Measurements from ENCODE around the gene TRAIP. TPM values are rescaled to one million over a fixed set of nuclear protein-coding genes. Genes with fewer than 3 reads are reported as not detected.

TRAIP gene
- total RNA-seq, 1 donor from 2014 or later: 16.2 TPM

DNA sequence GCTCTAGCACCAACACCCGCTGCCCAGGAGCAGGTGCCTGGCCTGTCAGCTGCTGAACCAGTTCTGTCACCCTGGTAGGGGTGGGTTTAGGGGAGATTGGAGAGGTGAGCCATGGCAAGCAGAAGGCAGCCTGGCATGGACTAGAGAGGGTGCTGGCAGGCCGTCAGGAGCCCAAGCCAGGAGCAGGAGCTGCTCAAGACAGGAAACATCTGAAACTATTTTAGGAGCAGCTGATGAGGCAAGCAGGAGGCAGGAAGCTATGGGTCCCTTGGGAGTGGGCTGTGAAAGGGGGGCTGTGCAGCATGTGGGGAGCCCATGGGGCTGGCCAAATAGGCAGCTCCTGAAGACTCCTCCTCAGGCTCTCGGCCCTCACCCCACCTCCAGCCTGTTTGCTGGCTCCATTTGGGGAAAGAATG, 51.0 kb downstream of the TRAIP start:
- Mint-ChIP-seq H3K4me3 (ENCODE audit: low read depth) (no peak overlapping the region), H3K36me3 (ENCODE audit: insufficient read depth) (no peaks in the 10 kb centered on the region), H3K27me3 (peaks cover 42% of the 10 kb centered on the region), H3K4me1 (ENCODE audit: low read depth) (peaks cover 10% of the 10 kb centered on the region), H3K9me3 (ENCODE audit: low read depth) (no peaks in the 10 kb centered on the region), H3K27ac (no peak overlapping the region)
- TF ChIP-seq CTCF (IDR thresholded peaks at IDR 0.05; ENCODE audit: unreplicated experiment): no peak
- DNase-seq (ENCODE audit: low spot score, unreplicated experiment): no peak

DNA sequence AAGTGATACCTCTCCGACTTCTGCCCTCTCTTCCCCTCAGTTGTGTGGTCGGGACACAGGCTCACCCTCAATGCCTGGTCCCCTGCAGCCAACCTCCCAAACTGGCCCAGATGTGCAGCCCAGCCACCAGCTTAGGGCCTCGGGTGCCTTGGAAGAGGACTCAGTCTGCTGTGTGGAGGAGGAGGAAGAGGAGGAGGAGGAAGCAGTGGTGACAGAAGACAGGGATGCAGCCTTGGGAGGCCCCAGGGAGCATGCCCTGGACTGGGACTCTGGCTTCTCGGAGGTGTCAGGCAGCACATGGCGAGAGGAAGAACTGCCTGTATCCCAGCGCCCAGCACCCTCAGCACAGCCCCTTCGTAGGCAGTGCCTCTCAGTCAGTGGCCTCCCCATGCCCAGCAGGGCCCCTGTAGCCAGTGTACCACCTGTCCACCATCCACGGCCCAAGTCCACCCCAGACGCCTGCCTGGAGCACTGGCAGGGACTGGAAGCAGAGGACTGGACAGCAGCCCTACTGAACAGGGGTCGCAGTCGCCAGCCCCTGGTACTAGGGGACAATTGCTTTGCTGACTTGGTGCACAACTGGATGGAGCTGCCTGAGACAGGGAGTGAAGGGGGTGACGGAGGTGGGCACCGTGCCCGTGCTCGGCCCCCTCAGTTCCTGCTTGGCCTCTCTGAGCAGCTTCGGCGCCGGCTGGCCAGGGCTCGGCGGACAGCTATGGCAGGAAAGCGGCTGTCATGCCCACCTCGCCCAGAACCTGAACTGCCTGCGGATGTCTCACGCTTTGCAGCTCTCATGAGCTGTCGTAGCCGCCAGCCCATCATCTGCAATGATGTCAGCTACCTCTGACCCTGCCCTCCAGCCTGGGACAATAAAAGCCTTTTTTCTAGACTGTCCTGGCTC, 52.0 kb downstream of the TRAIP start:
- Mint-ChIP-seq H3K9me3 (ENCODE audit: low read depth) (no peaks in the 10 kb centered on the region), H3K27me3 (peaks cover 42% of the 10 kb centered on the region), H3K4me3 (ENCODE audit: low read depth) (no peak overlapping the region), H3K27ac (no peak overlapping the region), H3K4me1 (ENCODE audit: low read depth) (peaks cover 10% of the 10 kb centered on the region), H3K36me3 (ENCODE audit: insufficient read depth) (no peaks in the 10 kb centered on the region)
- no peak for TF ChIP-seq CTCF (IDR thresholded peaks at IDR 0.05; ENCODE audit: unreplicated experiment)
- DNase-seq (ENCODE audit: low spot score, unreplicated experiment): no peak

- Mint-ChIP-seq H3K27me3 (peaks cover 42% of the 10 kb centered on the region), H3K9me3 (ENCODE audit: low read depth) (no peaks in the 10 kb centered on the region), H3K36me3 (ENCODE audit: insufficient read depth) (no peaks in the 10 kb centered on the region), H3K4me3 (ENCODE audit: low read depth) (peak overlapping the region; percentile 59), H3K27ac (no peak overlapping the region), H3K4me1 (ENCODE audit: low read depth) (peaks cover 10% of the 10 kb centered on the region)
- DNase-seq (ENCODE audit: low spot score, unreplicated experiment): no peak
- no peak for TF ChIP-seq CTCF (IDR thresholded peaks at IDR 0.05; ENCODE audit: unreplicated experiment)
Observed at GRCh38 chr3:49803465-49804140, 52.8 kb downstream of the TRAIP start.

- H3K36me3 Mint-ChIP-seq (ENCODE audit: insufficient read depth): no peaks in the 10 kb centered on the region
- H3K4me3 Mint-ChIP-seq (ENCODE audit: low read depth): peak within 1 kb of the TSS; percentile 74
- peaks cover 42% of the 10 kb centered on the region for H3K27me3 Mint-ChIP-seq
- peak within 1 kb of the TSS; percentile 72 for H3K27ac Mint-ChIP-seq
- H3K4me1 Mint-ChIP-seq (ENCODE audit: low read depth): peaks cover 10% of the 10 kb centered on the region
- DNase-seq (ENCODE audit: low spot score, unreplicated experiment): peak; percentile 82
- TF ChIP-seq CTCF (IDR thresholded peaks at IDR 0.05; ENCODE audit: unreplicated experiment): peak; percentile 86
- H3K9me3 Mint-ChIP-seq (ENCODE audit: low read depth): no peaks in the 10 kb centered on the region
Observed at GRCh38 chr3:49802719-49803464, 53.5 kb downstream of the TRAIP start, which contains the start of gene INKA1. Gene INKA1, plus strand, starts transcription at chr3:49803261. Its CDS starts 132 bp downstream, at chr3:49803393.

GRCh38 chr3:49801160-49801559, 55.2 kb downstream of the TRAIP start:
- no peaks in the 10 kb centered on the region for H3K9me3 Mint-ChIP-seq (ENCODE audit: low read depth)
- no peak overlapping the region for H3K4me3 Mint-ChIP-seq (ENCODE audit: low read depth)
- peaks cover 46% of the 10 kb centered on the region for H3K27me3 Mint-ChIP-seq
- H3K4me1 Mint-ChIP-seq (ENCODE audit: low read depth): peaks cover 8% of the 10 kb centered on the region
- no peak overlapping the region for H3K27ac Mint-ChIP-seq
- no peak for TF ChIP-seq CTCF (IDR thresholded peaks at IDR 0.05; ENCODE audit: unreplicated experiment)
- DNase-seq (ENCODE audit: low spot score, unreplicated experiment): no peak
- H3K36me3 Mint-ChIP-seq (ENCODE audit: insufficient read depth): no peaks in the 10 kb centered on the region
